ENCODE data around the gene INVS.
A peak's percentile ranks its signal among the peaks of the same experiment; 100 is the strongest.
"Not testable (repeated sequence)": the region's sequence is repeated elsewhere in the genome, so short reads cannot be mapped to it uniquely, and the experiment has no call there.

The INVS gene

GRCh38 chr9:100141862-100142261, 42.8 kb downstream of the INVS start:
- H3K36me3 ChIP-seq (ENCODE audit: control insufficient read depth, insufficient read depth, low read length); H3K4me3 ChIP-seq (ENCODE audit: low read length); H3K9me3 ChIP-seq (ENCODE audit: control insufficient read depth, insufficient read depth, low read length): not testable (repeated sequence)

DNA sequence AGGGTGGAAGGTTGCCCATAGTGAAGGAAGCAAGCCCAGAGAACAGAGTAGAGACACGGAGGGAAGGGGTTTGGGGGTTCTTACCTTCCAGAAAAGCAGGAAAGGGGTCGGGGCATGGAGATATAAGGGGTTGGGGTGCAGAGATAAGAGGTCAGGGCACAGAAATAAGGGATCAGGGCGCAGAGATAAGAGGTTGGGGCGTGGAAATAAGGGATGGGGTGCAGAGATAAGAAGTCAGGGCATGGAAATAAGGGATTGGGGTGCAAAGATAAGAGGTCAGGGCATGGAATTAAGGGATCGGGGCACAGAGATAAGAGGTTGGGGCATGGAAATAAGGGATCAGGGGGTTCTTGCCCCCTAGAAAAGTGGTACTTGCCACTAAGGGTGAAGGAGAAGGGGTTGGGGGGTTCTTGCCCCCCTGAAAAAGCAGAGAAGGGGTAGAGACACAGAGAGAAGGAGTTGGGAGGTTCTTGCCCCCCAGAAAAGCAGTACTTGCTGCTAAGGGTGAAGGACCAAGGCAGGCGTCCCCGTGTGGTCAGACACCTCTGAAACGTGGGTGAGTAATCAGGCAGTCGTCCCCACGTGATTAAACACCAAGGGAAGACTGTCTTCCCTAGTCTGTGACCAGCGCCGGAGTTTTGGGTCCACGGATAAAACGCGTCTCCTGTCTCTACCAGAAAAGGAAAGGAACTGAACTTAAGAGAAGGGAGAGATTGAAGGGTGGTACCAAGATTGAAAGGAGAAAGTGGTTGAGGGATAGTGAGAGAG, 46.3 kb downstream of the INVS start:
- H3K4me3 ChIP-seq (ENCODE audit: low read length), result peak overlapping the region; percentile 69; the same call in 1 of the 2 replicates
- not testable (repeated sequence) for DNase-seq (ENCODE audit: low read depth, low spot score)
- WGBS (ENCODE audit: insufficient coverage, insufficient read length), result no CpG with 5 or more reads among the region's 15 CpGs

More at GRCh38 chr9:100141862-100142261, 42.8 kb downstream of the INVS start:
- H3K27me3 ChIP-seq (ENCODE audit: control insufficient read depth, insufficient read depth, low read length); H3K4me1 ChIP-seq (ENCODE audit: control insufficient read depth, insufficient read depth, low read length); H3K27ac ChIP-seq (ENCODE audit: low read length); DNase-seq (ENCODE audit: low read depth, low spot score): not testable (repeated sequence)
- WGBS (ENCODE audit: insufficient coverage, insufficient read length), result no CpG with 5 or more reads among the region's 9 CpGs

DNA sequence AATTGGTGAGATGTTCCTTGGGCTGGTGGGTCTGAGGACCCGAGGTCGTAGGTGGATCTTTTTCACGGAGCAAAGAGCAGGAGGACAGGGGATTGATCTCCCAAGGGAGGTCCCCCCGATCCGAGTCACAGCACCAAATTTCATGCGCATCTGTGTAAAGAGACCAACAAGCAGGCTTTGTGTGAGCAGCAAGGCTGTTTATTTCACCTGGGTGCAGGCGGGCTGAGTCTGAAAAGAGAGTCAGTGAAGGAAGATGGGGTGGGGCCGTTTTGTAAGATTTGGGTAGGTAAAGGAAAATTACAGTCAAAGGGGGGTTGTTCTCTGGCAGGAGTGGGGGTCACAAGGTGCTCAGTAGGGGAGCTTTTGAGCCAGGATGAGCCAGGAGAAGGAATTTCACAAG, 46.9 kb downstream of the INVS start:
- H3K27ac ChIP-seq (ENCODE audit: low read length); H3K27me3 ChIP-seq (ENCODE audit: control insufficient read depth, insufficient read depth, low read length); H3K36me3 ChIP-seq (ENCODE audit: control insufficient read depth, insufficient read depth, low read length); H3K4me1 ChIP-seq (ENCODE audit: control insufficient read depth, insufficient read depth, low read length); DNase-seq (ENCODE audit: low read depth, low spot score); H3K9me3 ChIP-seq (ENCODE audit: control insufficient read depth, insufficient read depth, low read length): not testable (repeated sequence)
- WGBS (ENCODE audit: insufficient coverage, insufficient read length), result no CpG with 5 or more reads among the region's 8 CpGs
- peak overlapping the region; percentile 69; the same call in 1 of the 2 replicates for H3K4me3 ChIP-seq (ENCODE audit: low read length)

More for the DNA sequence above, 46.3 kb downstream of the INVS start:
- H3K36me3 ChIP-seq (ENCODE audit: control insufficient read depth, insufficient read depth, low read length); H3K4me1 ChIP-seq (ENCODE audit: control insufficient read depth, insufficient read depth, low read length); H3K27me3 ChIP-seq (ENCODE audit: control insufficient read depth, insufficient read depth, low read length); H3K27ac ChIP-seq (ENCODE audit: low read length); H3K9me3 ChIP-seq (ENCODE audit: control insufficient read depth, insufficient read depth, low read length): not testable (repeated sequence)

DNA sequence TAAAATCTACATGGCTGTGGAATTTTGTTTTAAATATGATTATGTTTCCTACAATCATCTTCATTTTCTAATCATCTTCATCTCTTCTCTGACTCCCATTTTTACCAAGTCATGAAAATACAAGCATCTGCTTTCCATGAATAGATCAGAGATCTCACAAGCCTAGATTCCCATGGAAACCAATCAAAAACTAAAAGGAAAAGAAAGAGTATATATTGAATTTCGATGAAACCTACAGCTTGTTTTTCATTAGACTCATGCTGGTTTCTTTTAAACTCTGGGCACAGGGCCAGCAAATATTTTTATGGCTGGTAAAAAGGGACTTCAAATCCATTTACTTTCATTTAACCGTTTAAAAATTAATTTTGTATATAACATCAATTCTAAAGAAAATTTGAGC, 51.2 kb downstream of the INVS start:
- Histone ChIP-seq H3K36me3 (ENCODE audit: control insufficient read depth, insufficient read depth, low read length) (no peaks in the 10 kb centered on the region), H3K4me3 (ENCODE audit: low read length) (no peak overlapping the region), H3K27ac (ENCODE audit: low read length) (no peak overlapping the region), H3K4me1 (ENCODE audit: control insufficient read depth, insufficient read depth, low read length) (no peaks in the 10 kb centered on the region), H3K9me3 (ENCODE audit: control insufficient read depth, insufficient read depth, low read length) (no peaks in the 10 kb centered on the region), H3K27me3 (ENCODE audit: control insufficient read depth, insufficient read depth, low read length) (no peaks in the 10 kb centered on the region)
- WGBS (ENCODE audit: insufficient coverage, insufficient read length), result no CpG with 5 or more reads among the region's 2 CpGs
- DNase-seq (ENCODE audit: low read depth, low spot score), result no peak

DNA sequence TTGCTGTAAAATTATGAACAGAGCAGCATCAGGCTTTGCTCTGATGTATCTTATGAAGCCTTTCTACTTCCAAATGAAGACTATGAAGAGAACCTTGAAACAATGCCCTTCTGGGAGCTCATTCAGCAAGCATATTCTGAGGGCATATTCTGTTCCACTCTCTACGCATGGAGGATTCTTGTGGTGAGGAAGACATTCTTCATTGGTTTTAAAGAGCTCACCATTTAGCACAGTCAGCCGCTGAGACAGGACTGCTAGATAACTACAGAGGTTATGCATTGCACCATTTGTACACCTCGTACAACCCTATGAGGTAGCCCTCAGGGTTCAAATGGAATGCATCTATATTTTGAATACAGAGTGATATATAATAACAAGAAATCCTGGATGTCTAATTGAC, 61.0 kb downstream of the INVS start:
- Histone ChIP-seq H3K27ac (ENCODE audit: low read length) (no peak overlapping the region), H3K27me3 (ENCODE audit: control insufficient read depth, insufficient read depth, low read length) (no peaks in the 10 kb centered on the region), H3K4me3 (ENCODE audit: low read length) (no peak overlapping the region), H3K4me1 (ENCODE audit: control insufficient read depth, insufficient read depth, low read length) (no peaks in the 10 kb centered on the region), H3K9me3 (ENCODE audit: control insufficient read depth, insufficient read depth, low read length) (no peaks in the 10 kb centered on the region), H3K36me3 (ENCODE audit: control insufficient read depth, insufficient read depth, low read length) (no peaks in the 10 kb centered on the region)
- no peak for DNase-seq (ENCODE audit: low read depth, low spot score)
- no CpG with 5 or more reads among the region's 3 CpGs for WGBS (ENCODE audit: insufficient coverage, insufficient read length)

DNA sequence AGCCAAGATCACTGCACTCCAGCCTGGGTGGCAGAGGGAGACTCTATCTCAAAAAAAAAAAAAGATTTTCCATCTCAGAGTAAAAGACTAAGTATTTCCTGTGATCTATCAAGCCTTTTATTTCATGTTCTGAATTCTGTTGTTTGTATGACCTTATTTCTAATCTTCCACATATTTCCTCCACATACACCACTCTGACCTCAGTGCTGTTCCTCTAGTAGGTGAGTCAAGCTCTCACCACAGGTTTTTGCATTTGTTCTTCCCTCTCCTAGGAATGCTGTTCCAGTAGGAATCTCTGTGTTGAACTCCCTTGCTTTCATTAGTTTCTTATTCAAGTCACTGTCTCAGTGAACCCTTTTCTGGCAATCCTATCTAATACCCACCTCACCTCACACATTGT, 68.1 kb downstream of the INVS start:
- Histone ChIP-seq H3K9me3 (ENCODE audit: control insufficient read depth, insufficient read depth, low read length) (no peaks in the 10 kb centered on the region), H3K27me3 (ENCODE audit: control insufficient read depth, insufficient read depth, low read length) (no peaks in the 10 kb centered on the region), H3K4me3 (ENCODE audit: low read length) (no peak overlapping the region), H3K36me3 (ENCODE audit: control insufficient read depth, insufficient read depth, low read length) (no peaks in the 10 kb centered on the region), H3K27ac (ENCODE audit: low read length) (no peak overlapping the region), H3K4me1 (ENCODE audit: control insufficient read depth, insufficient read depth, low read length) (no peaks in the 10 kb centered on the region)
- DNase-seq (ENCODE audit: low read depth, low spot score), result no peak

DNA sequence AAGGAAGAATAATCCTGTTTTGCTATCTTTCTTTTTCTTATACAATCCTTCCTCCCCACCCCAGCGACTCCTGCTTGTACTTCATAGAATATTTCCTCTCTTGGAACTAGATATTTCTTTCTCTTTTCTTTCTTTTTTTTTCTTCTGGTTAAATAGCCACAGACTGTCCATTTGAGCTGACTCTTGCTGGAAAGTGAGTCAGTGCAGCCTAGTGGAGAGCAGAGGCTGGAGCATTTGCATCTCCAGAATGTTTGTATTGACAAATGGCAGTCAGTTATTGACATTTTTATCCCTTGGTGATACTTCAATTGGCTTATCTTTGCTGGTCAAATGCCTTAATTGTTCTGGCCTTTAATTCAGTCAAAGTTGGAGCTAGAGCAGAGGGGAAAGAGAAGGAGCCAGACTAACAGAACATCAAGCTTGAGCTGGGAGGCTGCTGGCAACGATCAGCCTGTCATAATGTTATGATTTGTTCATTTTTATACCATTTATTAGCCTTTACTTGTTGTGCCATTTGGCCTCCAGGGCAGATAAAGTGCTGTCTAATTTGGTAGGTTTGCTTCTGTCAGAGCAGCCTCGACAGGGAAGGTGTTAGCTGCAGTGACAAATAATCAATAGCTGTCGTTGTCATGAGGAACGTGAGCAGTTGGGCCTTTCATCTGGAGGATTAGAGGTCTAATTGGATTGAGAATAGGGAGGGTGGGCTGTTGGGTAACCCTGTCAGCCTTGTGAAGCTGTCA, 69.0 kb downstream of the INVS start:
- Histone ChIP-seq H3K9me3 (ENCODE audit: control insufficient read depth, insufficient read depth, low read length) (no peaks in the 10 kb centered on the region), H3K4me1 (ENCODE audit: control insufficient read depth, insufficient read depth, low read length) (no peaks in the 10 kb centered on the region), H3K4me3 (ENCODE audit: low read length) (no peak overlapping the region), H3K36me3 (ENCODE audit: control insufficient read depth, insufficient read depth, low read length) (no peaks in the 10 kb centered on the region), H3K27ac (ENCODE audit: low read length) (no peak overlapping the region), H3K27me3 (ENCODE audit: control insufficient read depth, insufficient read depth, low read length) (no peaks in the 10 kb centered on the region)
- WGBS (ENCODE audit: insufficient coverage, insufficient read length), result no CpG with 5 or more reads among the region's 5 CpGs
- no peak for DNase-seq (ENCODE audit: low read depth, low spot score)

DNA sequence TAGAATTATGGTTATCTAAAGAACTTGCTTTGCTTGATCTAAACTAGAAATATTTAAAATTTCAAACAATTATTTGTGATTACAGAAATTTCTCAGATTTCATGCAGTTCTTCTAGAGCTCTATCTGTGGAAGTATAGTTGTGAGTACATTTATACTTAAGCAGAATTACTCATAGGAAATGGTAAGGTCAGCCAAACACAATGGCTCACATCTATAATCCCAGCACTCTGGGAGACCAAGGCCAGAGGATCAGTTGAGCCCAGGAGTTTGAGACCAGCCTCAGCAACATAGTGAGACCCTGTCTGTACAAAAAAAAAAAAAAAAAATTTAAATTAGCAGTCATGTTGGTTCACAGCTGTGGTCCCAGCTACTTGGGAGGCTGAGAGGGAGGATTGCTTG, 71.0 kb downstream of the INVS start:
- Histone ChIP-seq H3K4me3 (ENCODE audit: low read length) (no peak overlapping the region), H3K9me3 (ENCODE audit: control insufficient read depth, insufficient read depth, low read length) (no peaks in the 10 kb centered on the region), H3K36me3 (ENCODE audit: control insufficient read depth, insufficient read depth, low read length) (no peaks in the 10 kb centered on the region), H3K27me3 (ENCODE audit: control insufficient read depth, insufficient read depth, low read length) (no peaks in the 10 kb centered on the region), H3K4me1 (ENCODE audit: control insufficient read depth, insufficient read depth, low read length) (no peaks in the 10 kb centered on the region), H3K27ac (ENCODE audit: low read length) (no peak overlapping the region)
- no peak for DNase-seq (ENCODE audit: low read depth, low spot score)

DNA sequence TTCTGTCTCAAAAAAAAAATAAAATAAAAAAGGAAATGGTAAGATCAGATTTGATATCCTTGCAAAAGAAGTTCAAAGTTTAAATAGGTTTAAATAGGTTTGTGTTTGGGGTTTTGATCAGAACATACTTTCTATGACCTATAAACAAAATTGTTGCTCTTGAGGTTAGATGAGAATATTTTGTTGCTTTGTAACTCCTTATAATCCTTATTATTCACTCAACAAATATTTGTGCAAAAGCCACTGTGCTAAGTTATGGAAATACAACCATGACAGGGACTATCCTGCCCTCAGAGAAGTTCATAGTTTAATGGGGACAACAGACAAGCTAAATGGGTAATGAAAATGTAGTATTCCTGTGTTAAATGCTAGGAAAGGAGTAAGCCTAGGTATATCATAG, 71.5 kb downstream of the INVS start:
- H3K36me3 ChIP-seq (ENCODE audit: control insufficient read depth, insufficient read depth, low read length), result no peaks in the 10 kb centered on the region
- no peaks in the 10 kb centered on the region for H3K9me3 ChIP-seq (ENCODE audit: control insufficient read depth, insufficient read depth, low read length)
- H3K4me3 ChIP-seq (ENCODE audit: low read length), result no peak overlapping the region
- no peak for DNase-seq (ENCODE audit: low read depth, low spot score)
- H3K4me1 ChIP-seq (ENCODE audit: control insufficient read depth, insufficient read depth, low read length), result no peaks in the 10 kb centered on the region
- H3K27ac ChIP-seq (ENCODE audit: low read length), result no peak overlapping the region
- no peaks in the 10 kb centered on the region for H3K27me3 ChIP-seq (ENCODE audit: control insufficient read depth, insufficient read depth, low read length)

- H3K4me3 ChIP-seq (ENCODE audit: low read length), result no peak overlapping the region
- DNase-seq (ENCODE audit: low read depth, low spot score), result no peak
- H3K36me3 ChIP-seq (ENCODE audit: control insufficient read depth, insufficient read depth, low read length), result no peaks in the 10 kb centered on the region
- no peaks in the 10 kb centered on the region for H3K27me3 ChIP-seq (ENCODE audit: control insufficient read depth, insufficient read depth, low read length)
- no peak overlapping the region for H3K27ac ChIP-seq (ENCODE audit: low read length)
- WGBS (ENCODE audit: insufficient coverage, insufficient read length), result no CpG with 5 or more reads among the region's 1 CpG
- H3K9me3 ChIP-seq (ENCODE audit: control insufficient read depth, insufficient read depth, low read length), result no peaks in the 10 kb centered on the region
- H3K4me1 ChIP-seq (ENCODE audit: control insufficient read depth, insufficient read depth, low read length), result no peaks in the 10 kb centered on the region
Measured at GRCh38 chr9:100186356-100186755, 87.3 kb downstream of the INVS start.

- H3K27me3 ChIP-seq (ENCODE audit: control insufficient read depth, insufficient read depth, low read length), result no peaks in the 10 kb centered on the region
- DNase-seq (ENCODE audit: low read depth, low spot score), result no peak
- WGBS (ENCODE audit: insufficient coverage, insufficient read length), result no CpG with 5 or more reads among the region's 2 CpGs
- H3K27ac ChIP-seq (ENCODE audit: low read length), result no peak overlapping the region
- no peaks in the 10 kb centered on the region; the same call in 1 of the 2 replicates for H3K4me1 ChIP-seq (ENCODE audit: control insufficient read depth, insufficient read depth, low read length)
- H3K36me3 ChIP-seq (ENCODE audit: control insufficient read depth, insufficient read depth, low read length), result no peaks in the 10 kb centered on the region
- no peaks in the 10 kb centered on the region for H3K9me3 ChIP-seq (ENCODE audit: control insufficient read depth, insufficient read depth, low read length)
- no peak overlapping the region for H3K4me3 ChIP-seq (ENCODE audit: low read length)
Measured at GRCh38 chr9:100190339-100190738, 91.3 kb downstream of the INVS start.
